ENCODE data around the gene TOM1. TPM values are rescaled to one million over a fixed set of nuclear protein-coding genes. Genes with fewer than 3 reads are reported as not detected.

TOM1 gene
- total and polyA plus RNA-seq, 2 of the 13 experiments (the other 11 are each of a cell fraction or from before 2014, with no cell fraction given): 30.8 to 87.3 TPM

DNA sequence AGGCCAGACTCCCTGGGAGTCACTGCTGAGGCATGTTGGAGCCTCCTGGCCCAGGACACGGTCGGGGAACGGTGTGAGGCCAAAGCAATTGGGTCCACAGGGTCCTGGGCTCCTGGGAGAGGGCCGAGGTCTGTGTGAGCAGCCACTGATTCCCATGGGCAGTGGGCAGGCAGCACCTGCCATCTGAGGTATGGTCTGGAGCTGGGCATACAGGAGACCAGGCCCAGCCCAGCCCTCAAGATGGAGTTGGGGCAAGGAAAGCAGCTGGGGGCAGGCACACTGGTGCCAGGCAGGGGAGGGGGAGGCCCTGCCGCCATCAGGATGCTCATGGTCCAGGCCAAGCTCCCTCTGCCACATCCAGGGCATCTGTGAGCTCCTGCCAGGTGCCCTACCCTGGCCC is 49.0 kb downstream of the TOM1 start (continued):
- TF ChIP-seq, protein P1, sequence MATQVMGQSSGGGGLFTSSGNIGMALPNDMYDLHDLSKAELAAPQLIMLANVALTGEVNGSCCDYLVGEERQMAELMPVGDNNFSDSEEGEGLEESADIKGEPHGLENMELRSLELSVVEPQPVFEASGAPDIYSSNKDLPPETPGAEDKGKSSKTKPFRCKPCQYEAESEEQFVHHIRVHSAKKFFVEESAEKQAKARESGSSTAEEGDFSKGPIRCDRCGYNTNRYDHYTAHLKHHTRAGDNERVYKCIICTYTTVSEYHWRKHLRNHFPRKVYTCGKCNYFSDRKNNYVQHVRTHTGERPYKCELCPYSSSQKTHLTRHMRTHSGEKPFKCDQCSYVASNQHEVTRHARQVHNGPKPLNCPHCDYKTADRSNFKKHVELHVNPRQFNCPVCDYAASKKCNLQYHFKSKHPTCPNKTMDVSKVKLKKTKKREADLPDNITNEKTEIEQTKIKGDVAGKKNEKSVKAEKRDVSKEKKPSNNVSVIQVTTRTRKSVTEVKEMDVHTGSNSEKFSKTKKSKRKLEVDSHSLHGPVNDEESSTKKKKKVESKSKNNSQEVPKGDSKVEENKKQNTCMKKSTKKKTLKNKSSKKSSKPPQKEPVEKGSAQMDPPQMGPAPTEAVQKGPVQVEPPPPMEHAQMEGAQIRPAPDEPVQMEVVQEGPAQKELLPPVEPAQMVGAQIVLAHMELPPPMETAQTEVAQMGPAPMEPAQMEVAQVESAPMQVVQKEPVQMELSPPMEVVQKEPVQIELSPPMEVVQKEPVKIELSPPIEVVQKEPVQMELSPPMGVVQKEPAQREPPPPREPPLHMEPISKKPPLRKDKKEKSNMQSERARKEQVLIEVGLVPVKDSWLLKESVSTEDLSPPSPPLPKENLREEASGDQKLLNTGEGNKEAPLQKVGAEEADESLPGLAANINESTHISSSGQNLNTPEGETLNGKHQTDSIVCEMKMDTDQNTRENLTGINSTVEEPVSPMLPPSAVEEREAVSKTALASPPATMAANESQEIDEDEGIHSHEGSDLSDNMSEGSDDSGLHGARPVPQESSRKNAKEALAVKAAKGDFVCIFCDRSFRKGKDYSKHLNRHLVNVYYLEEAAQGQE (IDR thresholded peaks at IDR 0.05; ENCODE audit: borderline replicate concordance in 1 of 2, low read depth in 1 of 2, low read length in 2 of 2): no peak
- TF ChIP-seq ZNF326 (CRISPR knock-in tag; IDR thresholded peaks at IDR 0.05; ENCODE audit: borderline replicate concordance): no peak
- TF ChIP-seq ZBTB7A (CRISPR knock-in tag; IDR thresholded peaks at IDR 0.05): no peak
- TF ChIP-seq SIX4 (CRISPR knock-in tag; IDR thresholded peaks at IDR 0.05): no peak
- TF ChIP-seq, protein P2, sequence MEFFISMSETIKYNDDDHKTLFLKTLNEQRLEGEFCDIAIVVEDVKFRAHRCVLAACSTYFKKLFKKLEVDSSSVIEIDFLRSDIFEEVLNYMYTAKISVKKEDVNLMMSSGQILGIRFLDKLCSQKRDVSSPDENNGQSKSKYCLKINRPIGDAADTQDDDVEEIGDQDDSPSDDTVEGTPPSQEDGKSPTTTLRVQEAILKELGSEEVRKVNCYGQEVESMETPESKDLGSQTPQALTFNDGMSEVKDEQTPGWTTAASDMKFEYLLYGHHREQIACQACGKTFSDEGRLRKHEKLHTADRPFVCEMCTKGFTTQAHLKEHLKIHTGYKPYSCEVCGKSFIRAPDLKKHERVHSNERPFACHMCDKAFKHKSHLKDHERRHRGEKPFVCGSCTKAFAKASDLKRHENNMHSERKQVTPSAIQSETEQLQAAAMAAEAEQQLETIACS (CRISPR knock-in tag; IDR thresholded peaks at IDR 0.05): no peak

DNA sequence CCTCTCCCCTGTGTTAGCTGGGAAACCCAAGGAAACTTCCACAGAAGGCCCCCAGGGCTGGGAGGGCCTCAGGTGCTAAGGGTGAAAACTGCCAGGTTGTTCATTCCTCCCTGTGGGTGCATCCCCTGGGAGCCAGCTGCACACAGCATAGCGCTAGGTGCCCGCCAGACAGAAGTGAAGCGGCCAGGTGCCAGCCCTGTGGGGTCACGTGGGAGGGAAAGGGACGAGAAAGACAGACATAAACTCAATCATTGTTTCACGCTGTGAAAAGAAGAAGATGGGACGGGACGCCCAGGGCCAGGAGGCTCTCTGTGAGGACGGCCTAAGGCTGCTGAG is 49.6 kb downstream of the TOM1 start:
- no peak for ATAC-seq
- no peaks in the 10 kb centered on the region; a peak in 1 of 5 replicates for H3K27me3 ChIP-seq (ENCODE audit: control insufficient read depth in 1 of 2, insufficient read depth in 2 of 2, low read length in 2 of 2)
- no peak overlapping the region for H2AFZ ChIP-seq (ENCODE audit: low read length)
- ChIA-PET CTCF (ENCODE audit: low intra/inter-chr PET ratio, low total read pairs) (interaction anchor here (2.0 kb wide), 1 partner anchor 234 kb away, joined by 17 read pairs; no protein-coding TSS in a partner anchor), POLR2A (no interaction called here)
- no peak overlapping the region for H3K9ac ChIP-seq (ENCODE audit: insufficient read depth, low read depth, low read length)
- intact Hi-C loops (cut with micrococcal nuclease; ENCODE audit: unreplicated experiment) (no loop called here), in situ Hi-C loops (cut with HindIII; ENCODE audit: extremely low pct_ligation_motif_present, low pct_unique_long_range_greater_than_20kb) (no loop called here)
- H3K4me3 ChIP-seq (replicated peaks in 1 of 3; ENCODE audit: insufficient read depth in 1 of 3, low read depth in 2 of 3, low read length in 3 of 3): no peak overlapping the region
- H3K79me2 ChIP-seq (ENCODE audit: insufficient read depth, low read length): no peaks in the 10 kb centered on the region
- no peak overlapping the region for H3K4me2 ChIP-seq (ENCODE audit: low read depth, low read length)
- no peaks in the 10 kb centered on the region for H4K20me1 ChIP-seq (ENCODE audit: insufficient read depth, low read length)
- H3K4me1 ChIP-seq (ENCODE audit: insufficient read depth, low read length): peaks cover 38% of the 10 kb centered on the region
- no peaks in the 10 kb centered on the region for H3K9me3 ChIP-seq (ENCODE audit: low read length)
- BruUV-seq (replicated peaks): no TSS peak
- H3K27ac ChIP-seq (ENCODE audit: extremely low read length, insufficient read depth, low read length): no peak overlapping the region
- H3K36me3 ChIP-seq (replicated peaks in 1 of 2; ENCODE audit: control insufficient read depth in 1 of 2, insufficient read depth in 2 of 2, low read length in 2 of 2): peaks cover 11% of the 10 kb centered on the region in 2 experiments; a peak in 3 of 5 replicates
- FAIRE-seq: no peak
- DNase-seq (ENCODE audit: low spot score): no peak
- TF ChIP-seq POLR2G (IDR thresholded peaks at IDR 0.05; ENCODE audit: low read depth, low read length): 0 out of 2 replicates have a peak, but pooled peaks have one; percentile 44
- TF ChIP-seq, protein P3, sequence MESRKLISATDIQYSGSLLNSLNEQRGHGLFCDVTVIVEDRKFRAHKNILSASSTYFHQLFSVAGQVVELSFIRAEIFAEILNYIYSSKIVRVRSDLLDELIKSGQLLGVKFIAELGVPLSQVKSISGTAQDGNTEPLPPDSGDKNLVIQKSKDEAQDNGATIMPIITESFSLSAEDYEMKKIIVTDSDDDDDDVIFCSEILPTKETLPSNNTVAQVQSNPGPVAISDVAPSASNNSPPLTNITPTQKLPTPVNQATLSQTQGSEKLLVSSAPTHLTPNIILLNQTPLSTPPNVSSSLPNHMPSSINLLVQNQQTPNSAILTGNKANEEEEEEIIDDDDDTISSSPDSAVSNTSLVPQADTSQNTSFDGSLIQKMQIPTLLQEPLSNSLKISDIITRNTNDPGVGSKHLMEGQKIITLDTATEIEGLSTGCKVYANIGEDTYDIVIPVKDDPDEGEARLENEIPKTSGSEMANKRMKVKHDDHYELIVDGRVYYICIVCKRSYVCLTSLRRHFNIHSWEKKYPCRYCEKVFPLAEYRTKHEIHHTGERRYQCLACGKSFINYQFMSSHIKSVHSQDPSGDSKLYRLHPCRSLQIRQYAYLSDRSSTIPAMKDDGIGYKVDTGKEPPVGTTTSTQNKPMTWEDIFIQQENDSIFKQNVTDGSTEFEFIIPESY (CRISPR knock-in tag; IDR thresholded peaks at IDR 0.05): peak; percentile 52; the same call in 1 of the 2 replicates
- peak; percentile 24; the same call in 1 of the 2 replicates for TF ChIP-seq POLR2AphosphoS5 (IDR thresholded peaks at IDR 0.05; ENCODE audit: low read depth, low read length)
- no peak for TF ChIP-seq EED (CRISPR knock-in tag; IDR thresholded peaks at IDR 0.05)
- WGBS (ENCODE audit: low lambda C conversion rate): 94% methylated on average over 9 of the region's 9 CpGs
